D721Med (cell line): ENCODE measurements around the gene BIRC3.

Experiments used
- DNase-seq: peaks from one replicate; pipeline ENCODE4 v3.0.0; 2011; ENCODE audit warnings: low spot score; ENCODE audit not compliant: insufficient read length
- FAIRE-seq: peaks from 2 replicates; lab custom pipeline; 2011; peaks lifted over from hg19 to GRCh38; lab: Jason Lieb, UNC
- CTCF ChIP-seq: IDR thresholded peaks from 2 replicates; pipeline ENCODE4 v1.5.1; 2012; ENCODE audit warnings: mild to moderate bottlenecking, control low read depth; ENCODE audit not compliant: insufficient read depth; ENCODE audit errors: missing control alignments

BIRC3 gene

DNA sequence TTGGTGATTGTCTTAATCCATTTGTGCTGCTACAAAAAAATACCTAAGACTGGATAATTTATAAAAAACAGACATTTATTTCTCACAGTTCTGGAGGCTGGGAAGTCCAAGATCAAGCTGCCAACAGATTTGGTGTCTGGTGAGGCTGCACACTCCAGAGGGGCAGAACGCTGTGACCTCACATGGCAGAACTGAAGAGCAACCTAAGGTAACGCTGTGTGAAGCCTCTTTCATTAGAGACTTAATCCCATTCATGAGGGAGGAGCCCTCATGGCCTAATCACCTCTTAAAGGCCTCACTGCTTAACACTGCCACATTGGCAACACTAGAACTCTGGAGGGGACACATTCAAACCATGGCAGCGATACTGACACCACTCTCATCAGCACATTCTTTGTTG lies 42.7 kb upstream of the BIRC3 start:
- TF ChIP-seq CTCF: no peak
- FAIRE-seq (no peak), DNase-seq (no peak)

- TF ChIP-seq CTCF: no peak
- FAIRE-seq (no peak), DNase-seq (no peak)
Measured at GRCh38 chr11:102276362-102276761, 40.9 kb upstream of the BIRC3 start.

DNA sequence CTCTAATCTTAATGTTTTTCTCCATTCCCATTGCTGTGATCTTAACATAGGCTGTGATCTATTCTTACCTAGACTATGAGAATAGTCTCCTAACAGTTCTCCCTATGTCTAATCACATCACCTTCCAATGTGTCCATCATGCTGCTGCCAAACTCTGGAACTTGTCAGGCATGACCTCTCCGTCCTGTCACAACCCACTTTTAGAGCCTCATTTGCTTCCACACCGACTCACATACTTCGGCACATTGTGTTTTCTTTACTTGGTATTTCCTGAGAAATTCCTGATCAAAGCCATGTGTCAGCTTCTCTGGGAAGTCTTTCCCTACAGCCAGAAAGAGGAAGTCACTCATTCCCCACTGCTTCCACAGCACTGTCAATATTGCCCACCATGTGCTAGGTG lies 40.5 kb upstream of the BIRC3 start:
- FAIRE-seq (no peak), DNase-seq (no peak)
- TF ChIP-seq CTCF: no peak

DNA sequence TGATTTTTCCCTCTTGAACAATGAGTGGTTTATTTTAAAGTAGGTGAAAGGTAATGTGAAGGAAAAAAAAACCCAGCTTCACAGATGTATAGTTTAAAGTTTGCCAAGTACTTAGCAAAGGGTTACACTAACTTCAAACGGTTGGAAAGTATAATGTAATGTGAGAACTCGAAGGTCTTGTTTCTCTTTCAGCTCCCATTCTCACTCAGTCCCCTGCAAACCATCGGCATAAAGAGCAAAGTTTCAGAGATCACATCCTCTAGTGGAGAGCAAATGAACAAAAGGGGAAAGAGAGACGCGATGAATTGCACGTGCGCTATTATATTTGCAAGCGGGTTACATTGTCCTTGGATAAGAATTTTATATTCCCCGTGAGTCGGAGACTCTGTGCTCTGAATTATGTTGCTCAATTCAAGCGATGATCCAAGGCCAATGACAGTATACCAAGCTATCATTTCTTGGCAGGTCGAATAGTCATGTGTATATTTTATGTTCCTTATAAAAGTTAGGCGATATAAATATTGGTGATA lies 37.6 kb upstream of the BIRC3 start:
- TF ChIP-seq CTCF: no peak
- no peak for DNase-seq
- FAIRE-seq: no peak

GRCh38 chr11:102280245-102280833 lies 36.9 kb upstream of the BIRC3 start:
- TF ChIP-seq CTCF: no peak
- DNase-seq: no peak
- no peak for FAIRE-seq

DNA sequence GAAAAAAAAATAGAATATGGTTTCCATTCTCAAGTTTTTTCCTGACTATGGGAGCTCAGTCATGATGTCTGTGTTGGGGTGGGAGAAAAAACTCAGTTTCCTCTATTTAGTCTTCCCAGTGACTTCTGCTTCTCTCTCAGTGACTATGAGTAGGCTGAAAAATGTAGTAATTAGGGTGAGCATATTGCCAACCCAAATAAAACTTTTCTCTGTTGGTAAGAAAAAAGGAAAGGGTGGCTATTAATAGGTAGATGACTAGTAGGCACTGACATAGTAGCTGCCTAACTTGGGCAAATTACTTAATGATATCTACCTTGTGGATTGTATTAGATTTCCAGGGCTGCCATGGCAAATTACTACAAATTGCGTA lies 34.2 kb upstream of the BIRC3 start:
- FAIRE-seq (no peak), DNase-seq (no peak)
- TF ChIP-seq CTCF: no peak

GRCh38 chr11:102284008-102284407 lies 33.3 kb upstream of the BIRC3 start:
- FAIRE-seq (no peak), DNase-seq (no peak)
- no peak for TF ChIP-seq CTCF
